Fibroblast of peridontal ligament (primary cell): ENCODE results near the gene H6PD.

Experiments
- DNase-seq: peaks from one replicate; pipeline ENCODE4 v3.0.0-alpha.2; 2010; ENCODE audit errors: extremely low read depth

The H6PD gene

GRCh38 chr1:9316512-9316911, 81.9 kb downstream of the H6PD start:
- DNase-seq, result no peak

- no peak for DNase-seq
Observed at GRCh38 chr1:9317072-9317471, 82.5 kb downstream of the H6PD start.

- DNase-seq, result peak; percentile 46
Observed at GRCh38 chr1:9317591-9318417, 83.2 kb downstream of the H6PD start.

GRCh38 chr1:9319208-9319788, 84.7 kb downstream of the H6PD start:
- DNase-seq, result no peak

DNA sequence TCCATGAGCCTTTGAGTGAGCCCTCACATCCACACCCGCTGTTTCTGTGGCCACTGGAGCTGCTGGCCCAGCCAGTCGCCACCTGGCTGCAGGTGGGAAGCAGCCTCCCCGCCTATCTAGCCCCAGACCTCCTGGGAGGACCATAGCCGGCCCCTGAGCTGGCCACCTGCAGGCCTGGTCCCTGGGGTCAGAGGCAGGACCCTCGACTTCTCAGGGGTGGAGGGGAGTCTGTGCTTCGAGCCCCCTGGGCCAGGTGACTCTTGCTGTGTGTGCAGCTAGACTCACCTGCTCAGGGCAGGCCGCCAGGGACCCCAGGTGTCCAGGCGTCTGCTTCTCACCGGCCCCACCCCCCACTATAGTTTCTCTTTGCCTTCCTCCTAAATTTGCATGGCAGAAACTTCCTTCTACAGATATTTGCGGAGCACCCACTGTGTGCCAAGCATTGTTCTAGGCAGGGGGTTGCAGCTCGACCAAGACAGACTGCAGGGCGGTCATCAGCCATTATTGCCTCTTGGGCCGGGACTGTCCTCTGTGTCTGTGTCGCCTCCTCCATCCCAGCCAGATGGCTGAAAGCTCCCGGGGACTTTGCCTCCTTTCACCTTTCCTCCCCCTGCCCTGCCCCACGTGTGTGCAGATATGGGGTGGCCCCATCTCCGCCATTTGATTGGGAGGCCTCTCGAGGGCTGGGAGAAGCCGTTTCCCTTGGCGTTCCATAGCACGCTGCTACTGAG, 85.4 kb downstream of the H6PD start:
- DNase-seq, result no peak
